Activated CD8-positive, alpha-beta T cell treated with anti-CD3 and anti-CD28 coated beads for 36 hours (primary cell): ENCODE measurements around the gene UPF2. TPM values are rescaled to one million over a fixed set of nuclear protein-coding genes. Genes with fewer than 3 reads are reported as not detected.
"Not testable (repeated sequence)": the region's sequence is repeated elsewhere in the genome, so short reads cannot be mapped to it uniquely, and the experiment has no call there.

Experiments
- ATAC-seq: fragments of 200-7000 bp; cut with Tn5 transposase; one replicate; pipeline ENCODE4 v1.10.0; 2021; ENCODE audit warnings: mild to moderate bottlenecking, moderate library complexity
- CTCF ChIA-PET: fragments of 350-600 bp; sonication (Branson Sonifier 250); formaldehyde crosslinking; loops from one replicate; lab custom pipeline; 2021; ENCODE audit warnings: antibody characterized with exemption; lab: Charles Lee
- POLR2A ChIA-PET: fragments of 350-600 bp; sonication (Branson Sonifier 250); formaldehyde crosslinking; loops from one replicate; lab custom pipeline; 2021; ENCODE audit warnings: antibody characterized with exemption; lab: Charles Lee
- DNase-seq: peaks from one replicate; pipeline ENCODE4 v3.0.0-alpha.2; 2020
- H3K27ac Mint-ChIP-seq: one replicate; pipeline ENCODE4 v1.8.0; 2021; ENCODE audit warnings: mild to moderate bottlenecking, mixed read lengths
- H3K27me3 Mint-ChIP-seq: one replicate; pipeline ENCODE4 v1.8.0; 2021; ENCODE audit warnings: mixed read lengths
- H3K36me3 Mint-ChIP-seq: one replicate; pipeline ENCODE4 v1.8.0; 2021; ENCODE audit warnings: low read depth, mixed read lengths
- H3K4me1 Mint-ChIP-seq: one replicate; pipeline ENCODE4 v1.8.0; 2021; ENCODE audit warnings: low read depth, mixed read lengths
- H3K4me3 Mint-ChIP-seq: one replicate; pipeline ENCODE4 v1.8.0; 2021; ENCODE audit warnings: mild to moderate bottlenecking, moderate library complexity, mixed read lengths
- H3K9me3 Mint-ChIP-seq: one replicate; pipeline ENCODE4 v1.8.0; 2021; ENCODE audit warnings: mixed read lengths
- intact Hi-C: fragments of 100-400 bp; cut with micrococcal nuclease; formaldehyde crosslinking; loops from one replicate; pipeline ENCODE4 v1.10.0; 2022
- total RNA-seq, 2 experiments: library from RNA; stranded (reverse); gene quantifications; one replicate each; pipeline ENCODE4 v1.2.3, GENCODE V29; 2021
- TF ChIP-seq, protein P1 (sequence below): fragments of 200-600 bp; IDR thresholded peaks from one replicate; pipeline ENCODE4 v1.8.0; 2022; ENCODE audit warnings: antibody characterized with exemption, mild to moderate bottlenecking

UPF2 gene
- total RNA-seq, 2 experiments from 2014 or later: 27.9 to 29.4 TPM

- Mint-ChIP-seq H3K27me3 (no peaks in the 10 kb centered on the region), H3K27ac (no peak overlapping the region), H3K4me3 (no peak overlapping the region), H3K4me1 (no peaks in the 10 kb centered on the region), H3K9me3 (no peaks in the 10 kb centered on the region), H3K36me3 (no peaks in the 10 kb centered on the region)
- intact Hi-C loops: no loop called here
- ChIA-PET POLR2A (no interaction called here), CTCF (no interaction called here)
- TF ChIP-seq, protein P1, sequence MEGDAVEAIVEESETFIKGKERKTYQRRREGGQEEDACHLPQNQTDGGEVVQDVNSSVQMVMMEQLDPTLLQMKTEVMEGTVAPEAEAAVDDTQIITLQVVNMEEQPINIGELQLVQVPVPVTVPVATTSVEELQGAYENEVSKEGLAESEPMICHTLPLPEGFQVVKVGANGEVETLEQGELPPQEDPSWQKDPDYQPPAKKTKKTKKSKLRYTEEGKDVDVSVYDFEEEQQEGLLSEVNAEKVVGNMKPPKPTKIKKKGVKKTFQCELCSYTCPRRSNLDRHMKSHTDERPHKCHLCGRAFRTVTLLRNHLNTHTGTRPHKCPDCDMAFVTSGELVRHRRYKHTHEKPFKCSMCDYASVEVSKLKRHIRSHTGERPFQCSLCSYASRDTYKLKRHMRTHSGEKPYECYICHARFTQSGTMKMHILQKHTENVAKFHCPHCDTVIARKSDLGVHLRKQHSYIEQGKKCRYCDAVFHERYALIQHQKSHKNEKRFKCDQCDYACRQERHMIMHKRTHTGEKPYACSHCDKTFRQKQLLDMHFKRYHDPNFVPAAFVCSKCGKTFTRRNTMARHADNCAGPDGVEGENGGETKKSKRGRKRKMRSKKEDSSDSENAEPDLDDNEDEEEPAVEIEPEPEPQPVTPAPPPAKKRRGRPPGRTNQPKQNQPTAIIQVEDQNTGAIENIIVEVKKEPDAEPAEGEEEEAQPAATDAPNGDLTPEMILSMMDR: no peak
- DNase-seq (no peak), ATAC-seq (no peak)
These were observed 148.1 kb downstream of the UPF2 start for GRCh38 chr10:11894381-11895107.

DNA sequence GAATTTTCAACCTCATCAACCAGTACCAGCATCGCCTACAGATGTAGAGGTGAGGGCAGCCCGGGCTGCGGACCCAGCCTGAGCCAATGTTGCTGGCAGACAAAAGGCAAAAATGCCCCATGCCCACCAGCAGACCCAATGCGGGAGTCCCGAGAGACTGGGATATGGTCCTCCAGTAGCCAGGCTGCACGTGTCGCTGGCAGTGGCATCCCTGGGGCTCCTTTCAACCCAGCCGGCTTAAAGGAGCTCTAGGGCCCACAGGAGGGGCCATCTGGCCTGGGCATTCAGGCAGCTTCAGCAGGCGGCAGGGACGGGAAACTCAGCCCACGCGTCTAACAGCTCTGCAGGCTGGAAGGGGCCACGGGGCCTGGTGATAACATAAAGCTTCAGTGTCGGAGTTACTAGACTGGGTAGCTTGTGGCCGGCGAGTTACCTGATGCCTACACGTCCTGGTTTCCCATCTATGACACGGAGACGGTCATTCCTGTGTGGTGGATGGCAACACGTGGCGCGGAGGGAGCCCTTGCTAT, 148.8 kb downstream of the UPF2 start:
- intact Hi-C loops: no loop called here
- Mint-ChIP-seq H3K4me1 (no peaks in the 10 kb centered on the region), H3K27ac (no peak overlapping the region), H3K36me3 (no peaks in the 10 kb centered on the region), H3K9me3 (no peaks in the 10 kb centered on the region), H3K4me3 (no peak overlapping the region), H3K27me3 (no peaks in the 10 kb centered on the region)
- DNase-seq (no peak), ATAC-seq (no peak)
- TF ChIP-seq, protein P1: no peak
- CTCF ChIA-PET: no interaction called here
- POLR2A ChIA-PET: interaction anchor here (0.9 kb wide), 1 partner anchor 50 kb away, joined by 3 read pairs; no protein-coding TSS in a partner anchor

- H3K4me3 Mint-ChIP-seq: no peak overlapping the region
- no peaks in the 10 kb centered on the region for H3K9me3 Mint-ChIP-seq
- no peak for DNase-seq
- ChIA-PET CTCF (no interaction called here), POLR2A (no interaction called here)
- intact Hi-C loops: no loop called here
- TF ChIP-seq, protein P1: no peak
- no peaks in the 10 kb centered on the region for H3K36me3 Mint-ChIP-seq
- no peak overlapping the region for H3K27ac Mint-ChIP-seq
- H3K4me1 Mint-ChIP-seq: no peaks in the 10 kb centered on the region
- no peaks in the 10 kb centered on the region for H3K27me3 Mint-ChIP-seq
- ATAC-seq: no peak
These were observed 150.7 kb downstream of the UPF2 start for GRCh38 chr10:11891776-11892486.

GRCh38 chr10:11889263-11889662, 153.3 kb downstream of the UPF2 start:
- H3K4me3 Mint-ChIP-seq, H3K27ac Mint-ChIP-seq, H3K4me1 Mint-ChIP-seq, DNase-seq, CTCF ChIA-PET, ATAC-seq, H3K27me3 Mint-ChIP-seq, H3K36me3 Mint-ChIP-seq, H3K9me3 Mint-ChIP-seq, intact Hi-C loops: not testable (repeated sequence)
- POLR2A ChIA-PET: interaction anchor here (0.6 kb wide), 1 partner anchor 743 kb away, joined by 3 read pairs; no protein-coding TSS in a partner anchor

DNA sequence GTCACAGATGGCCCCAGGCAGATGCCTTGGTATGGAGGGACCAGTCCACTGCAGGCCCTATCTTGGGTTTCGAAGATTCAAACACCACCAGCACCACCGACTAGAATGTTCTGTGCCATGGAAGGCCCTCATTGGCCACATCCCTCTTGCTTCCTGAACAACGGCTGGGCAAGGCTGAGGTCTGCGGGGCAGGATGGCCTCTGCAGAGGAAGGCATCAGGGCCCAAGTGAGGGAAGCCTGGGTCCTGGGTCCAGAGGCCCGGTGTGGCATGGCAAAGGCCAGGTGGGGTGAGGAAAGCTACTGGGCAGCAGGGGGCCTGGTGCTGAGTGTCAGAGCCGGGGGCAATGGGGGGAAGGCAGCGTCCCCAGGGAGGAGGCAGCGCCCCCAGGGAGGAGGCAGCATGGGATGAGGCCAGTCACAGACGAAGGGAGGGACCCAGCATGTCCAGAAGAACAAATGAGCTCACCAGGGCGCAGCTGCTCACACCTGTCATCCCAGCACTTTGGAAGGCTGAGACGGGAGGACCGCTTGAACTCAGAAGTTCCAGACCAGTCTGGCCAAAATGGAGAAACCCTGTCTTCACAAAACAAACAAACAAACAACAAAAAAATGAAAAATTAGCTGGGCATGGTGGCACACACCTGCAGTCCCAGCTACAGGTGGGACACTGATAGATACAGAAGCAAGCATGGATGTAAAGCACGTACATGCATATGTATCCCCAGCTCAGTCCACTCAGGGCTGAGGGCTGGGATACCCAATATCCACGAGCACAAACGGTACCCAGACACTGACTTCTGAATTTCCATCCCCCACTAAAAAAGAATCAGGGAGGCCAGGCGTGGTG, 155.0 kb downstream of the UPF2 start:
- ChIA-PET CTCF (no interaction called here), POLR2A (no interaction called here)
- ATAC-seq (no peak), DNase-seq (no peak)
- Mint-ChIP-seq H3K27ac (no peak overlapping the region), H3K27me3 (no peaks in the 10 kb centered on the region), H3K4me1 (peaks cover 2% of the 10 kb centered on the region), H3K36me3 (no peaks in the 10 kb centered on the region), H3K4me3 (no peak overlapping the region), H3K9me3 (no peaks in the 10 kb centered on the region)
- intact Hi-C loops: no loop called here
- TF ChIP-seq, protein P1: no peak
